ENCODE data around the gene ADCY3. TPM values are rescaled to one million over a fixed set of nuclear protein-coding genes. Genes with fewer than 3 reads are reported as not detected.
A peak's percentile ranks its signal among the peaks of the same experiment; 100 is the strongest.

ADCY3 gene
- total RNA-seq, 1 experiment from 2014 or later, result 75.6 TPM

DNA sequence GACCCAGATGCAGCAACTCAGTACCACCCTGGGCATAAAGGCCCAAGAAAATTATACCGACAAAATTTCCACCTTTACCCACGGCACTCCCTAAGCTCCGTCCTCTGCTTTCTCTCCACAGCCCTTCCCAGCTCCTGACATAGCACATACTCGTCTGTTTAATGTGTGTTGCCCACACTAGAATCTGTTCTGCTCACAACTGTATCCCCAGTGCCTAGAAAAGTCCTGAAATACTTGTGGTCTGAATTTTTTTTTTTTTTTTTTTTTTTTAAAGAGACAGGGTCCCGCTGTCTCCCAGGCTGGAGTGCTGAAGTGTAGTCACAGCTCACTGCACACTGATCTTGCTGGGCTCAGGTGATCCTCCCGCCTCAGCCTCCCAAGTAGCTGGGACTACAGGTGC, 62.3 kb downstream of the ADCY3 start:
- no peak for DNase-seq
- H3K4me3 Mint-ChIP-seq (ENCODE audit: unreplicated experiment), result no peak overlapping the region
- no TSS peak for BruUV-seq (replicated peaks)
- TF ChIP-seq, protein P1, sequence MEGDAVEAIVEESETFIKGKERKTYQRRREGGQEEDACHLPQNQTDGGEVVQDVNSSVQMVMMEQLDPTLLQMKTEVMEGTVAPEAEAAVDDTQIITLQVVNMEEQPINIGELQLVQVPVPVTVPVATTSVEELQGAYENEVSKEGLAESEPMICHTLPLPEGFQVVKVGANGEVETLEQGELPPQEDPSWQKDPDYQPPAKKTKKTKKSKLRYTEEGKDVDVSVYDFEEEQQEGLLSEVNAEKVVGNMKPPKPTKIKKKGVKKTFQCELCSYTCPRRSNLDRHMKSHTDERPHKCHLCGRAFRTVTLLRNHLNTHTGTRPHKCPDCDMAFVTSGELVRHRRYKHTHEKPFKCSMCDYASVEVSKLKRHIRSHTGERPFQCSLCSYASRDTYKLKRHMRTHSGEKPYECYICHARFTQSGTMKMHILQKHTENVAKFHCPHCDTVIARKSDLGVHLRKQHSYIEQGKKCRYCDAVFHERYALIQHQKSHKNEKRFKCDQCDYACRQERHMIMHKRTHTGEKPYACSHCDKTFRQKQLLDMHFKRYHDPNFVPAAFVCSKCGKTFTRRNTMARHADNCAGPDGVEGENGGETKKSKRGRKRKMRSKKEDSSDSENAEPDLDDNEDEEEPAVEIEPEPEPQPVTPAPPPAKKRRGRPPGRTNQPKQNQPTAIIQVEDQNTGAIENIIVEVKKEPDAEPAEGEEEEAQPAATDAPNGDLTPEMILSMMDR (IDR thresholded peaks at IDR 0.05; ENCODE audit: insufficient read depth in 1 of 2, low read depth in 1 of 2, low read length in 1 of 2, severe bottlenecking in 1 of 2, unreplicated experiment in 1 of 2), result no peak
- ChIA-PET CTCF (interaction anchor here (0.7 kb wide), 1 partner anchor 271 kb away, joined by 4 read pairs; no protein-coding TSS in a partner anchor), POLR2A (no interaction called here)
- H3K27me3 Mint-ChIP-seq (ENCODE audit: insufficient read depth, unreplicated experiment), result no peaks in the 10 kb centered on the region
- peaks cover 26% of the 10 kb centered on the region for H3K4me1 Mint-ChIP-seq (ENCODE audit: low read depth, unreplicated experiment)
- no peaks in the 10 kb centered on the region; the same call in 1 of the 2 replicates for H3K36me3 ChIP-seq (ENCODE audit: control insufficient read depth, insufficient read depth, low read length)
- H3K9me3 Mint-ChIP-seq (ENCODE audit: unreplicated experiment), result no peaks in the 10 kb centered on the region
- H3K27me3 ChIP-seq (replicated peaks; ENCODE audit: control insufficient read depth, insufficient read depth, low read length), result no peaks in the 10 kb centered on the region
- no peaks in the 10 kb centered on the region for H3K9me3 ChIP-seq
- peaks cover 27% of the 10 kb centered on the region for H3K4me1 ChIP-seq
- intact Hi-C loops (cut with micrococcal nuclease; ENCODE audit: unreplicated experiment), result no loop called here
- H3K36me3 Mint-ChIP-seq (ENCODE audit: insufficient read depth, unreplicated experiment), result peaks cover 12% of the 10 kb centered on the region
- no peak overlapping the region for H3K4me3 ChIP-seq (ENCODE audit: low read depth, low read length)
- no peak overlapping the region for H3K27ac Mint-ChIP-seq (ENCODE audit: unreplicated experiment)

DNA sequence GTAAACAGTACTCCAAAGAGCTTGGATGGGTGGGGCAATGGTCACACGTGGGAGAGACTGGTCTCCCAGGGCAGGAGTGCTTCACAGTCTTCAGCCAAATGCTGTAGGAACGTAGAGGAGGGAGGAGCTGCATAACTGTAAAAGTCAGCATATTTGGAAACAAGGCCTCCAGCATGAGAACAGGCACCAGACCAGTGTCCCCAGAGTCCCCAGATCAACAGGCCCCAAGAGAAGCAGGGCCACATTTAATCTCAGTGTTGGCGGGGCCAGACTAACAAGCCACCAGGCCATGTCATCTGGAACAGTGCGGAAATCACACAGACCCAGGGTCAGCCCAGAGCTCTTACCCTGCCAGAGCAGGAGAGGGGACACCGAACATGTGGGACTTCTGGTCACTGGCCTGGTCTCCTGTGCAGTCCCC, 63.2 kb downstream of the ADCY3 start:
- TF ChIP-seq, protein P1 (IDR thresholded peaks at IDR 0.05; ENCODE audit: insufficient read depth in 1 of 2, low read depth in 1 of 2, low read length in 1 of 2, severe bottlenecking in 1 of 2, unreplicated experiment in 1 of 2), result no peak
- ChIA-PET CTCF (interaction anchor here (0.6 kb wide), 1 partner anchor 337 kb away, joined by 6 read pairs; no protein-coding TSS in a partner anchor), POLR2A (no interaction called here)
- no peak overlapping the region for H3K4me3 ChIP-seq (ENCODE audit: low read depth, low read length)
- H3K4me1 ChIP-seq, result peaks cover 27% of the 10 kb centered on the region
- H3K36me3 ChIP-seq (ENCODE audit: control insufficient read depth, insufficient read depth, low read length), result no peaks in the 10 kb centered on the region; the same call in 1 of the 2 replicates
- H3K27me3 Mint-ChIP-seq (ENCODE audit: insufficient read depth, unreplicated experiment), result no peaks in the 10 kb centered on the region
- no peaks in the 10 kb centered on the region for H3K9me3 Mint-ChIP-seq (ENCODE audit: unreplicated experiment)
- BruUV-seq (replicated peaks), result no TSS peak
- no peak overlapping the region for H3K4me3 Mint-ChIP-seq (ENCODE audit: unreplicated experiment)
- no peaks in the 10 kb centered on the region for H3K9me3 ChIP-seq
- intact Hi-C loops (cut with micrococcal nuclease; ENCODE audit: unreplicated experiment), result no loop called here
- DNase-seq, result no peak
- H3K4me1 Mint-ChIP-seq (ENCODE audit: low read depth, unreplicated experiment), result peaks cover 26% of the 10 kb centered on the region
- peaks cover 12% of the 10 kb centered on the region for H3K36me3 Mint-ChIP-seq (ENCODE audit: insufficient read depth, unreplicated experiment)
- no peak overlapping the region for H3K27ac Mint-ChIP-seq (ENCODE audit: unreplicated experiment)
- no peaks in the 10 kb centered on the region for H3K27me3 ChIP-seq (replicated peaks; ENCODE audit: control insufficient read depth, insufficient read depth, low read length)

DNA sequence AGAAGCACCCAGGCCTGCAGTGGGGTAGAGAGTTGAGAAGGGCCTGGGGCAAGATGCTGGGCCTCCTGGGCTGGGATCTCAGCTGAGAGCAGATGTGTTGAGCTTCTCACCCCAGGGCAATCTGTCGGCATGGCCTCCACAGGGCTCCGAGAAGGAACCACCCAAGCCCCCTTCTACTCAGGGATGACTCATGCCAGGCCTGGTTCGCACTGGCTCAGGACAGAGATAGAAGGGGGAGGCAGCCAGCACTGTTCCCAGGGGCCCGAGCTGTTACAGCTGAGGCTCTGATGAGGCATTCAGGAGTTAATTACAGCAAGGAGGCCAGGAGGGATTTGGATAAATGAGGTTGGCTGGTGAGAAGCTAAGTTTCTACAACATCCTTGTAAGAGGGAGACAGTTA, 64.3 kb downstream of the ADCY3 start:
- TF ChIP-seq, protein P1 (IDR thresholded peaks at IDR 0.05; ENCODE audit: insufficient read depth in 1 of 2, low read depth in 1 of 2, low read length in 1 of 2, severe bottlenecking in 1 of 2, unreplicated experiment in 1 of 2), result no peak
- H3K9me3 ChIP-seq, result no peaks in the 10 kb centered on the region
- Mint-ChIP-seq H3K4me3 (ENCODE audit: unreplicated experiment) (no peak overlapping the region), H3K27ac (ENCODE audit: unreplicated experiment) (peak overlapping the region; percentile 15), H3K36me3 (ENCODE audit: insufficient read depth, unreplicated experiment) (peaks cover 12% of the 10 kb centered on the region), H3K27me3 (ENCODE audit: insufficient read depth, unreplicated experiment) (no peaks in the 10 kb centered on the region), H3K4me1 (ENCODE audit: low read depth, unreplicated experiment) (peaks cover 26% of the 10 kb centered on the region), H3K9me3 (ENCODE audit: unreplicated experiment) (no peaks in the 10 kb centered on the region)
- no peaks in the 10 kb centered on the region; the same call in 1 of the 2 replicates for H3K36me3 ChIP-seq (ENCODE audit: control insufficient read depth, insufficient read depth, low read length)
- no peak for DNase-seq
- no TSS peak for BruUV-seq (replicated peaks)
- no peak overlapping the region for H3K4me3 ChIP-seq (ENCODE audit: low read depth, low read length)
- no peaks in the 10 kb centered on the region for H3K27me3 ChIP-seq (replicated peaks; ENCODE audit: control insufficient read depth, insufficient read depth, low read length)
- peaks cover 27% of the 10 kb centered on the region for H3K4me1 ChIP-seq
- ChIA-PET CTCF (interaction anchor here (0.7 kb wide), 1 partner anchor 28 kb away, joined by 7 read pairs; no protein-coding TSS in a partner anchor), POLR2A (no interaction called here)
- intact Hi-C loops (cut with micrococcal nuclease; ENCODE audit: unreplicated experiment), result no loop called here
